HepG2 (cell line): Measurements from ENCODE around the gene DLEC1. TPM values are rescaled to one million over a fixed set of nuclear protein-coding genes. Genes with fewer than 3 reads are reported as not detected.

Source experiments
- CREB1 ChIP-seq, 2 experiments: fragments of 450-650 bp in 1 of 2; IDR thresholded peaks; 2 replicates each; pipeline ENCODE4 v1.6.1; 2016 to 2017; ENCODE audit warnings: control low read depth in 1 of 2, mild to moderate bottlenecking in 1 of 2, missing compliant biosample characterization in 1 of 2, missing genetic modification characterization in 1 of 2
- KAT7 ChIP-seq: IDR thresholded peaks from 2 replicates; pipeline ENCODE4 v1.6.1; 2018; ENCODE audit warnings: borderline replicate concordance, missing compliant biosample characterization
- KAT8 ChIP-seq: IDR thresholded peaks from 2 replicates; pipeline ENCODE4 v1.6.1; 2016; ENCODE audit warnings: missing genetic modification reagents, missing compliant biosample characterization
- MAZ ChIP-seq, 2 experiments: sonication (generic) in 1 of 2; formaldehyde crosslinking in 1 of 2; IDR thresholded peaks; 2 replicates each; pipeline versions ENCODE4 v1.5.0 to v1.6.1; 2012 to 2020; ENCODE audit warnings: low read depth in 2 of 2, mild to moderate bottlenecking in 2 of 2, borderline replicate concordance in 1 of 2, improper control_type of control experiment in 1 of 2, low read length in 1 of 2, missing genetic modification reagents in 1 of 2, moderate library complexity in 1 of 2
- NBN ChIP-seq: fragments of 450-650 bp; conservative IDR thresholded peaks from 2 replicates; pipeline ENCODE4 v1.6.1; 2017
- NR2C2 ChIP-seq: sonication (generic); formaldehyde crosslinking; IDR thresholded peaks from 2 replicates; pipeline ENCODE4 v1.4.0; 2020; ENCODE audit warnings: missing genetic modification reagents, mild to moderate bottlenecking, moderate library complexity, borderline replicate concordance
- PHF21A ChIP-seq: sonication (generic); formaldehyde crosslinking; IDR thresholded peaks from 2 replicates; pipeline ENCODE4 v1.5.0; 2020; ENCODE audit warnings: mild to moderate bottlenecking, missing genetic modification reagents
- PLRG1 ChIP-seq: fragments of 450-650 bp; conservative IDR thresholded peaks from 2 replicates; pipeline ENCODE4 v1.6.1; 2016
- SIX4 ChIP-seq: sonication (generic); formaldehyde crosslinking; IDR thresholded peaks from 2 replicates; pipeline ENCODE4 v1.4.0; 2020; ENCODE audit warnings: missing genetic modification reagents
- SMC3 ChIP-seq: IDR thresholded peaks from 2 replicates; pipeline ENCODE4 v1.6.1; 2011; ENCODE audit warnings: low read length, improper control_type of control experiment
- SP2 ChIP-seq: sonication (generic); formaldehyde crosslinking; IDR thresholded peaks from 2 replicates; pipeline ENCODE4 v1.5.1; 2020; ENCODE audit warnings: mild to moderate bottlenecking, missing genetic modification reagents
- TAF1 ChIP-seq: sonication (generic); formaldehyde crosslinking; IDR thresholded peaks from 2 replicates; pipeline ENCODE4 v1.4.0; 2020; ENCODE audit warnings: missing genetic modification reagents
- TFDP2 ChIP-seq: sonication (generic); formaldehyde crosslinking; IDR thresholded peaks from 2 replicates; pipeline ENCODE4 v1.4.0; 2020; ENCODE audit warnings: missing genetic modification reagents
- THAP7 ChIP-seq: sonication (generic); formaldehyde crosslinking; IDR thresholded peaks from 2 replicates; pipeline ENCODE4 v1.8.1; 2023; ENCODE audit warnings: mild to moderate bottlenecking, missing genetic modification reagents
- ZBTB38 ChIP-seq: sonication (generic); formaldehyde crosslinking; IDR thresholded peaks from 2 replicates; pipeline ENCODE4 v1.5.1; 2020; ENCODE audit warnings: mild to moderate bottlenecking, missing genetic modification reagents
- ZNF253 ChIP-seq: sonication (generic); formaldehyde crosslinking; IDR thresholded peaks from 2 replicates; pipeline ENCODE4 v1.8.0; 2022; ENCODE audit warnings: mild to moderate bottlenecking, missing genetic modification reagents, borderline replicate concordance
- ZNF3 ChIP-seq: IDR thresholded peaks from 2 replicates; pipeline ENCODE4 v1.7.0; 2017; ENCODE audit warnings: inconsistent platforms
- ZNF333 ChIP-seq: sonication (generic); formaldehyde crosslinking; IDR thresholded peaks from 2 replicates; pipeline ENCODE4 v1.4.0; 2020; ENCODE audit warnings: mild to moderate bottlenecking, missing genetic modification reagents, borderline replicate concordance
- ZNF335 ChIP-seq: sonication (generic); formaldehyde crosslinking; IDR thresholded peaks from 2 replicates; pipeline ENCODE4 v1.4.0; 2020; ENCODE audit warnings: missing genetic modification reagents
- ZNF792 ChIP-seq: IDR thresholded peaks from 2 replicates; pipeline ENCODE4 v1.6.1; 2016
- polyA plus RNA-seq, 8 experiments: library from polyadenylated mRNA; depleted of rRNA in 3 of 8; stranded (reverse) in 7 of 8; unstranded in 1 of 8; fragments of >200 nt; fragmentation: Illumina TruSeq in 4 of 8; extraction: Trizol in 4 of 8; gene quantifications; 2 replicates each; pipeline versions ENCODE4 v1.2.1 to v1.2.3, GENCODE V29; 2011 to 2016; ENCODE audit warnings: low read depth in 4 of 8, missing spikeins in 1 of 8, mixed read lengths in 1 of 8; ENCODE audit not compliant: insufficient read depth in 1 of 8
- total RNA-seq, 5 experiments: library from RNA; depleted of rRNA; stranded (reverse); fragments of >200 nt; fragmentation: Illumina TruSeq; extraction: Trizol; gene quantifications; 2 replicates each; pipeline ENCODE4 v1.2.3, GENCODE V29; 2016; ENCODE audit warnings: low read depth in 1 of 5
- TF ChIP-seq, protein P1 (sequence below): sonication (generic); formaldehyde crosslinking; IDR thresholded peaks from 2 replicates; pipeline ENCODE4 v1.4.0; 2020; ENCODE audit warnings: mild to moderate bottlenecking, missing genetic modification reagents
- TF ChIP-seq, protein P2 (sequence below): sonication (generic); formaldehyde crosslinking; IDR thresholded peaks from 2 replicates; pipeline ENCODE4 v1.8.1; 2023; ENCODE audit warnings: mild to moderate bottlenecking, moderate library complexity, missing genetic modification reagents
- TF ChIP-seq, protein P3 (sequence below): sonication (generic); formaldehyde crosslinking; IDR thresholded peaks from 2 replicates; pipeline ENCODE4 v1.4.0; 2020; ENCODE audit warnings: missing genetic modification reagents, mild to moderate bottlenecking, borderline replicate concordance

DLEC1 gene
- total and polyA plus RNA-seq, 2 of the 13 experiments (the other 11 are each of a cell fraction or from before 2014, with no cell fraction given) = 0.09 TPM; not detected in 1

- TF ChIP-seq MAZ (IDR thresholded peaks at IDR 0.05; ENCODE audit: borderline replicate concordance, low read depth, low read length) (no peak), MAZ (CRISPR knock-in tag; IDR thresholded peaks at IDR 0.05; ENCODE audit: low read depth) (no peak), THAP7 (no peak; the same call in 1 of the 2 replicates), SMC3 (peak; percentile 84), ZNF335 (CRISPR knock-in tag) (no peak), SIX4 (CRISPR knock-in tag) (no peak), ZNF333 (CRISPR knock-in tag) (0 out of 2 replicates have a peak, but pooled peaks have one; percentile 72), PHF21A (no peak), KAT8 (CRISPR knock-in tag) (no peak), NBN (no peak), PLRG1 (no peak), ZNF792 (CRISPR knock-in tag) (peak; percentile 31; the same call in 1 of the 2 replicates), ZBTB38 (CRISPR knock-in tag) (peak; percentile 64; the same call in 1 of the 2 replicates), KAT7 (CRISPR knock-in tag) (no peak), TAF1 (CRISPR knock-in tag) (peak; percentile 29; the same call in 1 of the 2 replicates), SP2 (no peak; the same call in 1 of the 2 replicates), ZNF3 (CRISPR knock-in tag) (no peak), NR2C2 (CRISPR knock-in tag) (peak; percentile 35; the same call in 1 of the 2 replicates), CREB1 (IDR thresholded peaks at IDR 0.05) (no peak), CREB1 (CRISPR knock-in tag; IDR thresholded peaks at IDR 0.05) (no peak), ZNF253 (CRISPR knock-in tag) (no peak), TFDP2 (no peak)
- TF ChIP-seq, protein P1, sequence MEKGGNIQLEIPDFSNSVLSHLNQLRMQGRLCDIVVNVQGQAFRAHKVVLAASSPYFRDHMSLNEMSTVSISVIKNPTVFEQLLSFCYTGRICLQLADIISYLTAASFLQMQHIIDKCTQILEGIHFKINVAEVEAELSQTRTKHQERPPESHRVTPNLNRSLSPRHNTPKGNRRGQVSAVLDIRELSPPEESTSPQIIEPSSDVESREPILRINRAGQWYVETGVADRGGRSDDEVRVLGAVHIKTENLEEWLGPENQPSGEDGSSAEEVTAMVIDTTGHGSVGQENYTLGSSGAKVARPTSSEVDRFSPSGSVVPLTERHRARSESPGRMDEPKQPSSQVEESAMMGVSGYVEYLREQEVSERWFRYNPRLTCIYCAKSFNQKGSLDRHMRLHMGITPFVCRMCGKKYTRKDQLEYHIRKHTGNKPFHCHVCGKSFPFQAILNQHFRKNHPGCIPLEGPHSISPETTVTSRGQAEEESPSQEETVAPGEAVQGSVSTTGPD = no peak
- TF ChIP-seq, protein P2, sequence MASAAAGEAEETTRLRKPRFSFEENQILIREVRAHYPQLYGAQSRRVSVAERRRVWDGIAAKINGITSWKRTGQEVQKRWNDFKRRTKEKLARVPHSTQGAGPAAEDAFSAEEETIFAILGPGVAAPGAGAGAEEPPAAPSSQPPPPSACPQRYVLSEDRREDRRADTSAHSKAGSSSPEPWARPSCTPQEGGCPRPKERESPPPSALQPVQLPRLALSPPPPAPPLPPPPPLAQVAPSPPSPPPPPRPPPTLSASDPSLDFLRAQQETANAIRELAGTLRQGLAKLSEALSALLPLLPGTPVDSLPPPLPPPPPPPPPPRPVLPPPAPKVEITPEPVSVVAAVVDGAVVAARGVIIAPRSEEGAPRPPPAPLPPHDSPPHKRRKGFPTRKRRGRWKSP = no peak
- TF ChIP-seq, protein P3, sequence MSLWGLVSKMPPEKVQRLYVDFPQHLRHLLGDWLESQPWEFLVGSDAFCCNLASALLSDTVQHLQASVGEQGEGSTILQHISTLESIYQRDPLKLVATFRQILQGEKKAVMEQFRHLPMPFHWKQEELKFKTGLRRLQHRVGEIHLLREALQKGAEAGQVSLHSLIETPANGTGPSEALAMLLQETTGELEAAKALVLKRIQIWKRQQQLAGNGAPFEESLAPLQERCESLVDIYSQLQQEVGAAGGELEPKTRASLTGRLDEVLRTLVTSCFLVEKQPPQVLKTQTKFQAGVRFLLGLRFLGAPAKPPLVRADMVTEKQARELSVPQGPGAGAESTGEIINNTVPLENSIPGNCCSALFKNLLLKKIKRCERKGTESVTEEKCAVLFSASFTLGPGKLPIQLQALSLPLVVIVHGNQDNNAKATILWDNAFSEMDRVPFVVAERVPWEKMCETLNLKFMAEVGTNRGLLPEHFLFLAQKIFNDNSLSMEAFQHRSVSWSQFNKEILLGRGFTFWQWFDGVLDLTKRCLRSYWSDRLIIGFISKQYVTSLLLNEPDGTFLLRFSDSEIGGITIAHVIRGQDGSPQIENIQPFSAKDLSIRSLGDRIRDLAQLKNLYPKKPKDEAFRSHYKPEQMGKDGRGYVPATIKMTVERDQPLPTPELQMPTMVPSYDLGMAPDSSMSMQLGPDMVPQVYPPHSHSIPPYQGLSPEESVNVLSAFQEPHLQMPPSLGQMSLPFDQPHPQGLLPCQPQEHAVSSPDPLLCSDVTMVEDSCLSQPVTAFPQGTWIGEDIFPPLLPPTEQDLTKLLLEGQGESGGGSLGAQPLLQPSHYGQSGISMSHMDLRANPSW (CRISPR knock-in tag) = no peak
These were observed 78.9 kb downstream of the DLEC1 start (continued) for GRCh38 chr3:38117748-38118420.
